DND-41 (cell line): ENCODE results near the gene MEX3A.
A peak's percentile ranks its signal among the peaks of the same experiment; 100 is the strongest.

Experiments used
- ATAC-seq: fragments of 200-7000 bp; cut with Tn5 transposase; 3 replicates; pipeline ENCODE4 v1.9.1; 2021; ENCODE audit warnings: low read depth; ENCODE audit not compliant: insufficient read depth
- DNase-seq: peaks from one replicate; pipeline ENCODE4 v3.0.0-alpha.2; 2020
- H2AFZ ChIP-seq: 2 replicates; pipeline ENCODE4 v1.6.0; 2012; ENCODE audit warnings: low read depth, low read length
- H3K27ac ChIP-seq: 2 replicates; pipeline ENCODE4 v1.5.1; 2012; ENCODE audit warnings: low read length, inconsistent platforms
- H3K27me3 ChIP-seq: fragments of 200-600 bp; sonication (generic); 2 replicates; pipeline ENCODE4 v1.6.0; 2012; ENCODE audit warnings: low read length, mild to moderate bottlenecking, inconsistent platforms; ENCODE audit not compliant: insufficient read depth, poor library complexity
- H3K36me3 ChIP-seq: 2 replicates; pipeline ENCODE4 v1.5.1; 2012; ENCODE audit warnings: low read length, inconsistent platforms; ENCODE audit not compliant: insufficient read depth
- H3K4me1 ChIP-seq: 2 replicates; pipeline ENCODE4 v1.5.1; 2012; ENCODE audit warnings: mild to moderate bottlenecking, low read length; ENCODE audit not compliant: insufficient read depth
- H3K4me2 ChIP-seq: 2 replicates; pipeline ENCODE4 v1.6.0; 2012; ENCODE audit warnings: mild to moderate bottlenecking, moderate library complexity, low read length, inconsistent platforms; ENCODE audit not compliant: insufficient read depth
- H3K4me3 ChIP-seq, 2 experiments: fragments of 200-600 bp in 1 of 2; shearing (Covaris generic) in 1 of 2; 2 replicates each; pipeline ENCODE4 v1.5.1; 2012 to 2016; ENCODE audit warnings: inconsistent platforms in 2 of 2, low read length in 2 of 2, mild to moderate bottlenecking in 2 of 2, low read depth in 1 of 2, moderate library complexity in 1 of 2
- H3K79me2 ChIP-seq: 2 replicates; pipeline ENCODE4 v1.6.0; 2012; ENCODE audit warnings: low read length, inconsistent platforms; ENCODE audit not compliant: insufficient read depth
- H3K9ac ChIP-seq: 2 replicates; pipeline ENCODE4 v1.6.0; 2012; ENCODE audit warnings: low read depth, mild to moderate bottlenecking, inconsistent platforms, low read length, moderate library complexity
- H3K9me3 ChIP-seq: 2 replicates; pipeline ENCODE4 v1.5.1; 2012; ENCODE audit warnings: low read length, moderate library complexity, mild to moderate bottlenecking, inconsistent platforms; ENCODE audit not compliant: insufficient read depth, severe bottlenecking
- H4K20me1 ChIP-seq: 2 replicates; pipeline ENCODE4 v1.6.0; 2012; ENCODE audit warnings: low read length; ENCODE audit not compliant: insufficient read depth
- EZH2 ChIP-seq: IDR thresholded peaks from 3 replicates; pipeline ENCODE4 v1.6.1; 2012; ENCODE audit warnings: borderline replicate concordance, low read depth, mild to moderate bottlenecking, moderate library complexity, low read length, inconsistent platforms; ENCODE audit not compliant: severe bottlenecking
- TF ChIP-seq, protein P1 (sequence below): IDR thresholded peaks from 2 replicates; pipeline ENCODE4 v1.5.1; 2012; ENCODE audit warnings: borderline replicate concordance, low read length, moderate library complexity, mild to moderate bottlenecking; ENCODE audit not compliant: poor library complexity, severe bottlenecking; ENCODE audit errors: extremely low read depth

The MEX3A gene

DNA sequence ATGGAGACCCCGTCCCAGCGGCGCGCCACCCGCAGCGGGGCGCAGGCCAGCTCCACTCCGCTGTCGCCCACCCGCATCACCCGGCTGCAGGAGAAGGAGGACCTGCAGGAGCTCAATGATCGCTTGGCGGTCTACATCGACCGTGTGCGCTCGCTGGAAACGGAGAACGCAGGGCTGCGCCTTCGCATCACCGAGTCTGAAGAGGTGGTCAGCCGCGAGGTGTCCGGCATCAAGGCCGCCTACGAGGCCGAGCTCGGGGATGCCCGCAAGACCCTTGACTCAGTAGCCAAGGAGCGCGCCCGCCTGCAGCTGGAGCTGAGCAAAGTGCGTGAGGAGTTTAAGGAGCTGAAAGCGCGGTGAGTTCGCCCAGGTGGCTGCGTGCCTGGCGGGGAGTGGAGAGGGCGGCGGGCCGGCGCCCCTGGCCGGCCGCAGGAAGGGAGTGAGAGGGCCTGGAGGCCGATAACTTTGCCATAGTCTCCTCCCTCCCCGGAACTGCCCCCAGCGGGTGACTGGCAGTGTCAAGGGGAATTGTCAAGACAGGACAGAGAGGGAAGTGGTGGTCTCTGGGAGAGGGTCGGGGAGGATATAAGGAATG lies 32.8 kb upstream of the MEX3A start:
- Histone ChIP-seq H3K4me1 (no peaks in the 10 kb centered on the region), H3K9me3 (no peaks in the 10 kb centered on the region), H3K27ac (no peak overlapping the region), H3K4me3 (no peak overlapping the region), H3K79me2 (no peaks in the 10 kb centered on the region), H3K36me3 (no peaks in the 10 kb centered on the region), H2AFZ (no peak overlapping the region), H3K27me3 (peaks cover 32% of the 10 kb centered on the region), H3K9ac (no peak overlapping the region), H3K4me2 (no peak overlapping the region), H4K20me1 (peaks cover 6% of the 10 kb centered on the region; the same call in 1 of the 2 replicates)
- TF ChIP-seq, protein P1, sequence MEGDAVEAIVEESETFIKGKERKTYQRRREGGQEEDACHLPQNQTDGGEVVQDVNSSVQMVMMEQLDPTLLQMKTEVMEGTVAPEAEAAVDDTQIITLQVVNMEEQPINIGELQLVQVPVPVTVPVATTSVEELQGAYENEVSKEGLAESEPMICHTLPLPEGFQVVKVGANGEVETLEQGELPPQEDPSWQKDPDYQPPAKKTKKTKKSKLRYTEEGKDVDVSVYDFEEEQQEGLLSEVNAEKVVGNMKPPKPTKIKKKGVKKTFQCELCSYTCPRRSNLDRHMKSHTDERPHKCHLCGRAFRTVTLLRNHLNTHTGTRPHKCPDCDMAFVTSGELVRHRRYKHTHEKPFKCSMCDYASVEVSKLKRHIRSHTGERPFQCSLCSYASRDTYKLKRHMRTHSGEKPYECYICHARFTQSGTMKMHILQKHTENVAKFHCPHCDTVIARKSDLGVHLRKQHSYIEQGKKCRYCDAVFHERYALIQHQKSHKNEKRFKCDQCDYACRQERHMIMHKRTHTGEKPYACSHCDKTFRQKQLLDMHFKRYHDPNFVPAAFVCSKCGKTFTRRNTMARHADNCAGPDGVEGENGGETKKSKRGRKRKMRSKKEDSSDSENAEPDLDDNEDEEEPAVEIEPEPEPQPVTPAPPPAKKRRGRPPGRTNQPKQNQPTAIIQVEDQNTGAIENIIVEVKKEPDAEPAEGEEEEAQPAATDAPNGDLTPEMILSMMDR, result no peak
- TF ChIP-seq EZH2, result no peak
- DNase-seq, result no peak
- no peak for ATAC-seq

GRCh38 chr1:156114101-156114918 lies 32.0 kb upstream of the MEX3A start, which contains the start of gene LMNA:
LMNA (plus strand) TSS chr1:156114711; CDS start chr1:156114919, 208 bp downstream.
- no peaks in the 10 kb centered on the region for H3K36me3 ChIP-seq
- H3K9ac ChIP-seq, result no peak within 1 kb of the TSS
- H3K4me2 ChIP-seq, result no peak within 1 kb of the TSS
- no peak for TF ChIP-seq EZH2
- TF ChIP-seq, protein P1, result no peak
- H3K9me3 ChIP-seq, result no peaks in the 10 kb centered on the region
- no peak within 1 kb of the TSS for H3K4me3 ChIP-seq
- DNase-seq (no peak), ATAC-seq (0 out of 3 replicates have a peak, but pooled peaks have one; percentile 24)
- peaks cover 34% of the 10 kb centered on the region for H3K27me3 ChIP-seq
- no peaks in the 10 kb centered on the region for H3K4me1 ChIP-seq
- H2AFZ ChIP-seq, result no peak within 1 kb of the TSS
- no peaks in the 10 kb centered on the region for H3K79me2 ChIP-seq
- no peak within 1 kb of the TSS for H3K27ac ChIP-seq
- peaks cover 6% of the 10 kb centered on the region; the same call in 1 of the 2 replicates for H4K20me1 ChIP-seq

DNA sequence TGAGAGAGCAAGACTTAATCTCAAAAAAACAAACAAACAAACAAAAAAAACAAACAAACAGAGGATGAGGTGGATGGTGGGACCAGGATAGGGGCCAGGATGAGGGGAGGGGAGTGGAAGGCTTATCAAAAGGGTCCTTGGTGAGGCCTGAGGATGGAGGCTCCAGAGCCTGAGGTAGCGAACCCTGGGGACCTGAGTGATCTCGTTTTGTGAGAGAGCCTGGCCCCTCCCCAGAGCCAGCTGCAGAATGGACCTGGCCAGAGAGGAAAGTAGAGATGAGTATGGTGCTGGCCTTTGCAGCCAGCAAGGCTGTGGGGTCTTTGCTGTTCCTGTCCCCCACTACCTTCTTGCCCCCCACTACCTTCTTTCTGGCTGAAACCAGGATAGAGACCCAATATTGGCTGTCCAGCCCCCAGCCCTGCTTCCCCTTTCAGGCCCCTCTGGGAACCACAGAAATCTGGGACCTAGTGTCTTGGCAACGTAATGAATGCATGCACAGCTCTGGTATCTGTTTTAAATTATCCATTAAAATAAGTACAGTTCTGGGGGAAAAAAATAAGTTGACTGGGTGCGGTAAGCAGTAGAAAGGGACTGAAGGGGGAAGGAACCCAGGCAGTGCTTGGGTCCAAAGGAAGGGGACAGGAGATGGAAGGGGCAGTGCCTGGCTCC lies 31.2 kb upstream of the MEX3A start:
- H3K4me1 ChIP-seq, result no peaks in the 10 kb centered on the region
- DNase-seq (no peak), ATAC-seq (no peak)
- H3K4me3 ChIP-seq, result no peak overlapping the region
- no peak overlapping the region for H2AFZ ChIP-seq
- no peak overlapping the region for H3K4me2 ChIP-seq
- H4K20me1 ChIP-seq, result peaks cover 6% of the 10 kb centered on the region; the same call in 1 of the 2 replicates
- peaks cover 39% of the 10 kb centered on the region for H3K27me3 ChIP-seq
- TF ChIP-seq, protein P1, result no peak
- no peak for TF ChIP-seq EZH2
- no peaks in the 10 kb centered on the region for H3K36me3 ChIP-seq
- no peak overlapping the region for H3K9ac ChIP-seq
- no peaks in the 10 kb centered on the region for H3K79me2 ChIP-seq
- H3K9me3 ChIP-seq, result no peaks in the 10 kb centered on the region
- H3K27ac ChIP-seq, result no peak overlapping the region
